H1 (cell line): ENCODE data around the gene ARMS2. TPM values are rescaled to one million over a fixed set of nuclear protein-coding genes. Genes with fewer than 3 reads are reported as not detected.

Experiments used
- CTCF ChIA-PET: fragments of 300-600 bp; sonication (Branson Sonifier 250); formaldehyde crosslinking; loops from one replicate; lab custom pipeline; 2021; ENCODE audit not compliant: partially characterized antibody; lab: Charles Lee
- POLR2A ChIA-PET: fragments of 300-600 bp; sonication (Branson Sonifier 250); formaldehyde crosslinking; loops from one replicate; lab custom pipeline; 2021; ENCODE audit warnings: inconsistent platforms; ENCODE audit not compliant: partially characterized antibody; lab: Charles Lee
- DNase-seq, 2 experiments: peaks; one replicate each; pipeline versions ENCODE4 v3.0.0 to v3.0.0-alpha.2; 2010 to 2022; ENCODE audit warnings: low spot score in 2 of 2, low read depth in 1 of 2, mixed read lengths in 1 of 2
- FAIRE-seq: peaks from 2 replicates; lab custom pipeline; 2011; peaks lifted over from hg19 to GRCh38; lab: Jason Lieb, UNC
- H2AFZ ChIP-seq: 2 replicates; pipeline ENCODE4 v1.8.1; 2012; ENCODE audit warnings: low read length, inconsistent platforms
- H2AK5ac ChIP-seq: 2 replicates; pipeline ENCODE4 v1.6.1; 2013; ENCODE audit warnings: low read depth, low read length
- H2BK120ac ChIP-seq: replicated peaks from 2 replicates; pipeline ENCODE3; 2013; ENCODE audit warnings: low read depth, low read length, inconsistent platforms
- H2BK12ac ChIP-seq: 2 replicates; pipeline ENCODE4 v1.6.1; 2013; ENCODE audit warnings: low read depth, low read length
- H2BK15ac ChIP-seq: 2 replicates; pipeline ENCODE4 v1.6.1; 2013; ENCODE audit warnings: low read length
- H2BK20ac ChIP-seq: 2 replicates; pipeline ENCODE4 v1.6.1; 2013; ENCODE audit warnings: low read length
- H2BK5ac ChIP-seq: 2 replicates; pipeline ENCODE4 v1.6.1; 2013; ENCODE audit warnings: low read depth, low read length
- H3K14ac ChIP-seq: 2 replicates; pipeline ENCODE4 v1.6.1; 2013; ENCODE audit warnings: inconsistent platforms; ENCODE audit not compliant: insufficient read length
- H3K18ac ChIP-seq: 2 replicates; pipeline ENCODE4 v1.6.1; 2013; ENCODE audit warnings: low read length; ENCODE audit errors: extremely low read depth
- H3K23ac ChIP-seq: 2 replicates; pipeline ENCODE4 v1.6.1; 2013; ENCODE audit warnings: inconsistent platforms; ENCODE audit not compliant: insufficient read length
- H3K23me2 ChIP-seq: 2 replicates; pipeline ENCODE4 v1.6.1; 2013; ENCODE audit warnings: low read depth, low read length
- H3K27ac ChIP-seq: 2 replicates; pipeline ENCODE4 v1.6.1; 2011; ENCODE audit warnings: low read depth, low read length, inconsistent platforms
- H3K27me3 ChIP-seq, 4 experiments: replicated peaks in 1 of 4; 1 replicate in 1 of 4; 2 replicates in 3 of 4; pipeline versions ENCODE4 v1.6.1 to v1.8.1; 2011 to 2013; ENCODE audit warnings: low read length in 3 of 4, mild to moderate bottlenecking in 3 of 4, inconsistent platforms in 2 of 4, mixed read lengths in 2 of 4, moderate library complexity in 1 of 4; ENCODE audit not compliant: control insufficient read depth in 3 of 4, insufficient read depth in 3 of 4; ENCODE audit errors: extremely low read depth in 1 of 4
- H3K36me3 ChIP-seq, 4 experiments: 2 replicates each; pipeline versions ENCODE4 v1.6.1 to v1.8.1; 2011 to 2013; ENCODE audit warnings: mild to moderate bottlenecking in 4 of 4, low read length in 3 of 4, moderate library complexity in 2 of 4, control low read depth in 1 of 4, inconsistent platforms in 1 of 4; ENCODE audit not compliant: insufficient read depth in 4 of 4, control insufficient read depth in 2 of 4
- H3K4ac ChIP-seq: replicated peaks from 2 replicates; pipeline ENCODE3; 2013; ENCODE audit warnings: low read length, low read depth, mixed read lengths, inconsistent platforms; ENCODE audit not compliant: insufficient read length
- H3K4me1 ChIP-seq, 4 experiments: replicated peaks in 1 of 4; 1 replicate in 1 of 4; 2 replicates in 3 of 4; pipeline versions ENCODE4 v1.6.1 to v1.8.1; 2011 to 2013; ENCODE audit warnings: low read length in 3 of 4, inconsistent platforms in 2 of 4, mixed read lengths in 1 of 4; ENCODE audit not compliant: insufficient read depth in 4 of 4, control insufficient read depth in 3 of 4
- H3K4me2 ChIP-seq, 2 experiments: 2 replicates each; pipeline versions ENCODE4 v1.6.1 to v1.8.1; 2011 to 2013; ENCODE audit warnings: low read depth in 2 of 2, low read length in 2 of 2, control low read depth in 1 of 2, inconsistent platforms in 1 of 2, mild to moderate bottlenecking in 1 of 2; ENCODE audit not compliant: insufficient read depth in 1 of 2
- H3K4me3 ChIP-seq, 4 experiments: fragments of 200-600, 300-600 bp in 1 of 4; sonication (generic), shearing (Covaris generic), sonication (Bioruptor Twin) in 1 of 4; 2 replicates each; pipeline versions ENCODE4 v1.5.1 to v1.8.1; 2011 to 2016; ENCODE audit warnings: low read length in 4 of 4, low read depth in 3 of 4, control low read depth in 2 of 4, inconsistent platforms in 2 of 4, mild to moderate bottlenecking in 2 of 4, mixed read lengths in 1 of 4, moderate library complexity in 1 of 4; ENCODE audit not compliant: insufficient read depth in 2 of 4; ENCODE audit errors: extremely low read depth in 1 of 4
- H3K56ac ChIP-seq: replicated peaks from 2 replicates; pipeline ENCODE3; 2013; ENCODE audit warnings: low read depth, mild to moderate bottlenecking, mixed read lengths, low read length, inconsistent platforms; ENCODE audit not compliant: insufficient read length
- H3K79me1 ChIP-seq: 2 replicates; pipeline ENCODE4 v1.6.1; 2013; ENCODE audit warnings: low read depth, low read length, control low read depth
- H3K79me2 ChIP-seq, 2 experiments: 2 replicates each; pipeline versions ENCODE4 v1.6.1 to v1.8.1; 2012 to 2013; ENCODE audit warnings: low read length in 2 of 2, mild to moderate bottlenecking in 2 of 2, inconsistent platforms in 1 of 2; ENCODE audit not compliant: insufficient read depth in 2 of 2, control insufficient read depth in 1 of 2
- H3K9ac ChIP-seq, 4 experiments: replicated peaks in 1 of 4; 1 replicate in 1 of 4; 2 replicates in 3 of 4; pipeline versions ENCODE4 v1.6.1 to v1.8.1; 2011 to 2013; ENCODE audit warnings: low read depth in 3 of 4, low read length in 3 of 4, control low read depth in 2 of 4, mild to moderate bottlenecking in 2 of 4, moderate library complexity in 2 of 4, inconsistent platforms in 1 of 4; ENCODE audit errors: extremely low read depth in 1 of 4
- H3K9me3 ChIP-seq, 2 experiments: 2 replicates each; pipeline versions ENCODE4 v1.6.1 to v1.8.1; 2012 to 2013; ENCODE audit warnings: mild to moderate bottlenecking in 2 of 2, moderate library complexity in 2 of 2, control low read depth in 1 of 2, inconsistent platforms in 1 of 2, low read depth in 1 of 2, low read length in 1 of 2, mixed read lengths in 1 of 2; ENCODE audit not compliant: insufficient read depth in 2 of 2
- H4K20me1 ChIP-seq, 2 experiments: replicated peaks in 1 of 2; 2 replicates each; pipeline versions ENCODE3 to v1.8.1; 2011 to 2013; ENCODE audit warnings: inconsistent platforms in 2 of 2, low read length in 2 of 2, mild to moderate bottlenecking in 1 of 2; ENCODE audit not compliant: insufficient read depth in 2 of 2, control insufficient read depth in 1 of 2
- H4K5ac ChIP-seq: 2 replicates; pipeline ENCODE4 v1.6.1; 2013; ENCODE audit warnings: low read length, low read depth, mixed read lengths, inconsistent platforms; ENCODE audit not compliant: insufficient read length
- H4K8ac ChIP-seq: 2 replicates; pipeline ENCODE4 v1.8.0; 2013; ENCODE audit warnings: mild to moderate bottlenecking, moderate library complexity, low read length, inconsistent platforms; ENCODE audit not compliant: insufficient read depth; ENCODE audit errors: extremely low read depth
- H4K91ac ChIP-seq: replicated peaks from 2 replicates; pipeline ENCODE3; 2013; ENCODE audit warnings: low read length, mixed read lengths, inconsistent platforms; ENCODE audit not compliant: insufficient read length
- CHD2 ChIP-seq: IDR thresholded peaks from 2 replicates; pipeline ENCODE4 v1.6.1; 2012; ENCODE audit warnings: low read length, improper control_type of control experiment
- CTCF ChIP-seq, 3 experiments: IDR thresholded peaks; 1 replicate in 2 of 3; 2 replicates in 1 of 3; pipeline versions ENCODE4 v1.5.1 to v1.6.1; 2011; ENCODE audit warnings: low read length in 3 of 3, mild to moderate bottlenecking in 3 of 3, inconsistent platforms in 2 of 3, low read depth in 1 of 3, moderate library complexity in 1 of 3; ENCODE audit not compliant: insufficient read depth in 1 of 3; ENCODE audit errors: control extremely low read depth in 1 of 3
- E2F6 ChIP-seq: IDR thresholded peaks from 2 replicates; pipeline ENCODE4 v1.6.1; 2012; ENCODE audit warnings: inconsistent platforms
- HDAC2 ChIP-seq, 2 experiments: fragments of 300-600 bp in 1 of 2; sonication (generic) in 1 of 2; IDR thresholded peaks; 2 replicates each; pipeline ENCODE4 v1.6.1; 2011 to 2012; ENCODE audit warnings: low read depth in 2 of 2, low read length in 2 of 2, mild to moderate bottlenecking in 2 of 2, moderate library complexity in 2 of 2, borderline replicate concordance in 1 of 2, inconsistent platforms in 1 of 2
- RAD21 ChIP-seq, 2 experiments: IDR thresholded peaks in 1 of 2; conservative IDR thresholded peaks in 1 of 2; 2 replicates each; pipeline ENCODE4 v1.6.1; 2011; ENCODE audit warnings: low read depth in 2 of 2, low read length in 2 of 2, improper control_type of control experiment in 1 of 2, inconsistent platforms in 1 of 2, mild to moderate bottlenecking in 1 of 2, moderate library complexity in 1 of 2
- SP4 ChIP-seq: IDR thresholded peaks from 2 replicates; pipeline ENCODE4 v1.6.1; 2012; ENCODE audit warnings: low read length, inconsistent platforms
- WGBS, 2 experiments: shearing (Covaris generic) in 1 of 2; methylation state at CpG; one replicate each; pipeline versions ENCODE4 v1.1.6 to v1.1.7; 2013 to 2015; ENCODE audit warnings: low lambda C conversion rate in 2 of 2, mixed read lengths in 2 of 2, inconsistent platforms in 1 of 2, low coverage in 1 of 2, missing lambda C conversion rate in 1 of 2; ENCODE audit not compliant: insufficient replicate concordance in 2 of 2, insufficient coverage in 1 of 2, insufficient read length in 1 of 2; ENCODE audit errors: extremely low coverage in 1 of 2, missing lambda C conversion rate in 1 of 2; 5-methylcytosine and 5-hydroxymethylcytosine counted together
- polyA plus RNA-seq, 7 experiments: library from polyadenylated mRNA; depleted of rRNA in 3 of 7; stranded (reverse) in 5 of 7; unstranded in 2 of 7; fragments of >200 nt in 5 of 7; fragments of 200-250 nt in 2 of 7; gene quantifications; 1 replicate in 5 of 7; 2 replicates in 1 of 7; 4 replicates in 1 of 7; pipeline versions ENCODE4 v1.2.1 to v1.2.3, GENCODE V29; 2011 to 2013; ENCODE audit warnings: missing spikeins in 2 of 7, mixed read lengths in 2 of 7
- total RNA-seq: library from RNA; stranded (reverse); fragmentation: NEBNext Ultra II Directional; extraction: Animal tissue kit (Norgen Biotek cat#: 25700); gene quantifications from 2 replicates; pipeline ENCODE4 v1.2.1, GENCODE V29; 2021

Gene ARMS2
- total and polyA plus RNA-seq, 2 of the 8 experiments (the other 6 are each of a cell fraction or from before 2014, with no cell fraction given), result not detected

GRCh38 chr10:122463466-122464249 lies 9.2 kb downstream of the ARMS2 start:
- 82% methylated on average over 17 of the region's 17 CpGs; no CpG with 5 or more reads in 1 of the 2 experiments for WGBS, 2 experiments
- no peak overlapping the region for H2BK20ac ChIP-seq
- no peak overlapping the region for H3K18ac ChIP-seq
- H2BK12ac ChIP-seq, result 0 out of 2 replicates have a peak overlapping the region, but pooled peaks have one; percentile 27
- peaks cover 17% of the 10 kb centered on the region; the same call in 1 of the 2 replicates for H3K23me2 ChIP-seq
- H4K91ac ChIP-seq, result no peak overlapping the region
- H3K4me2 ChIP-seq, result peak overlapping the region; percentile 78 to 100; a peak in 2 of 4 replicates
- H3K27me3 ChIP-seq, result peaks cover 25 to 47% (median 39%) of the 10 kb centered on the region in 4 experiments
- no peak overlapping the region for H3K23ac ChIP-seq
- H2BK5ac ChIP-seq, result no peak overlapping the region
- no peak overlapping the region for H2AK5ac ChIP-seq
- FAIRE-seq (no peak), DNase-seq (peak in 1 of 2 experiments; percentile 37)
- no peaks in the 10 kb centered on the region for H3K79me2 ChIP-seq
- H3K4me3 ChIP-seq, result 0 out of 8 replicates have a peak overlapping the region, but pooled peaks of 1 of the 4 experiments have one; percentile 67
- H3K79me1 ChIP-seq, result no peaks in the 10 kb centered on the region
- H3K27ac ChIP-seq, result no peak overlapping the region
- no peak overlapping the region for H4K8ac ChIP-seq
- H3K56ac ChIP-seq, result no peak overlapping the region
- no peak overlapping the region for H3K9ac ChIP-seq
- POLR2A ChIA-PET, result no interaction called here
- peaks cover 0 to 6% (median 0%) of the 10 kb centered on the region in 4 experiments; a peak in 1 of 8 replicates for H3K36me3 ChIP-seq
- CTCF ChIA-PET, result interaction anchor here (0.6 to 1.1 kb wide), 3 partner anchors 10 to 277 kb away, joined by 3 read pairs; no protein-coding TSS in a partner anchor
- peaks cover 0 to 20% (median 5%) of the 10 kb centered on the region in 4 experiments; a peak in 6 of 7 replicates for H3K4me1 ChIP-seq
- H2AFZ ChIP-seq, result no peak overlapping the region
- no peak overlapping the region for H3K4ac ChIP-seq
- peak overlapping the region; percentile 5; the same call in 1 of the 2 replicates for H2BK15ac ChIP-seq
- no peak overlapping the region for H3K14ac ChIP-seq
- H4K20me1 ChIP-seq, result peaks cover 3 to 5% of the 10 kb centered on the region in 2 experiments
- no peak overlapping the region for H4K5ac ChIP-seq
- H3K9me3 ChIP-seq, result no peaks in the 10 kb centered on the region
- no peak overlapping the region for H2BK120ac ChIP-seq
- TF ChIP-seq RAD21 (IDR thresholded peaks at IDR 0.05 in 1 of 2, conservative IDR thresholded peaks at IDR 0.05 in 1 of 2; ENCODE audit: low read depth in 2 of 2, low read length in 2 of 2) (no peak), SP4 (no peak), CTCF (IDR thresholded peaks at IDR 0.05; ENCODE audit: control extremely low read depth in 1 of 3, insufficient read depth in 1 of 3, low read depth in 1 of 3, low read length in 3 of 3) (no peak), CHD2 (no peak), E2F6 (no peak), HDAC2 (IDR thresholded peaks at IDR 0.05; ENCODE audit: borderline replicate concordance in 1 of 2, low read depth in 2 of 2, low read length in 2 of 2) (no peak)
